Large intestine (tissue), 3 donors: ENCODE measurements around the gene TSPAN18. TPM values are rescaled to one million over a fixed set of nuclear protein-coding genes. Genes with fewer than 3 reads are reported as not detected.

Experiments used
- DNase-seq, 2 donors: peaks; one replicate each; pipeline versions ENCODE4 v3.0.0 to v3.0.0-alpha.2; 2013
- H3K27ac ChIP-seq: one replicate; pipeline ENCODE4 v1.5.1; 2013; ENCODE audit warnings: low read length
- H3K27me3 ChIP-seq: 2 replicates; pipeline ENCODE4 v1.6.1; 2013; ENCODE audit warnings: low read length; ENCODE audit not compliant: control insufficient read depth, insufficient read depth
- H3K36me3 ChIP-seq: 2 replicates; pipeline ENCODE4 v1.6.1; 2013; ENCODE audit warnings: low read length; ENCODE audit not compliant: control insufficient read depth, insufficient read depth
- H3K4me1 ChIP-seq: one replicate; pipeline ENCODE4 v1.6.1; 2013; ENCODE audit warnings: low read length; ENCODE audit not compliant: control insufficient read depth, insufficient read depth
- H3K4me3 ChIP-seq: one replicate; pipeline ENCODE4 v1.5.1; 2013; ENCODE audit warnings: low read length
- H3K9me3 ChIP-seq: one replicate; pipeline ENCODE4 v1.6.1; 2013; ENCODE audit warnings: mild to moderate bottlenecking, low read depth, low read length, moderate library complexity; ENCODE audit not compliant: control insufficient read depth
- WGBS: methylation state at CpG from one replicate; pipeline ENCODE4 v1.1.5; 2013; ENCODE audit warnings: low lambda C conversion rate; ENCODE audit not compliant: insufficient coverage; 5-methylcytosine and 5-hydroxymethylcytosine counted together
- polyA plus RNA-seq: library from polyadenylated mRNA; unstranded; fragments of 120-200 nt; gene quantifications from one replicate; pipeline ENCODE4 v1.2.1, GENCODE V29; 2013

The TSPAN18 gene
- polyA plus RNA-seq, 1 donor: 59.1 TPM

DNA sequence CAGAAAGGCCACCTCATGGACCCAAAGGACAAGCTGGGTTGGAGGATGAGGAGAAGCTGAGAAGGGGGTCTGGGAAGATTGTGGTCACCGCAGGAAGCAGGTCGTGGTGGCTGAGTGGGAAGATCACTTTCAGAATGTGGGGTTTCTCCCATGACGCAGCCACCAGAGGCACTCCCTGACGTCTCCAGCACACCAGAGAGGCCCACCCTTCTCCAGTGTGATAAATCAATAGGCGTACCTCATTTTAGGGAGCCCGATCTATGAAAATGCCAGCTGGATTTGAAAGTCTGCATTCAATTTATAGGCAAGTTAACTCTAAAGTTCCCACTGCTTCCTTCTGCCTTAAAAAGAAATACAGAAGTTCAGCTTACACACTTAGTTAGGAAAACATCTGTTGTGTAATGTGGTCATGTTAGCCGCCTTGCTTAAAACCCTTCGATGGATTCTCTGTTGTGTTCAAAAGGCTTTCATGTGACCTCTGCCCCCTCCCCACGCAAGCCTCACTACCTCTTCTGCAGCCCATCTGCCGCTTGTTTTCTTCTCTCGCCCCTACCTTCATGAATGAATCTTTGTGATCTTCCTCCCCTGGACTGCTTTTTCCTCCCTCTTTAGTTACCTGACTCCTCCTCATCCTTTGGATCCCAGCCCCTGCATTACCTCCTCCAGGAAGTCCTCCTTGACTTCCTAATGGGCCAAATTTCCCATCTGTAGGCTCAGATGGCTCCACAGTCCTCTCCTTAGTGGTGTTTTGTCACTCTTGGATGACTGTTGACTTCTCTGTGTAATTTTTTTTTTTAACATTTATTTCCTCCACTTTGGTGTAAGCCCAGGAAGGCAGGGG, 10.7 kb downstream of the TSPAN18 start:
- Histone ChIP-seq H3K27ac (no peak overlapping the region), H3K27me3 (no peaks in the 10 kb centered on the region), H3K9me3 (peaks cover 3% of the 10 kb centered on the region), H3K4me1 (peaks cover 8% of the 10 kb centered on the region), H3K36me3 (peaks cover 11% of the 10 kb centered on the region), H3K4me3 (no peak overlapping the region)
- no peak for DNase-seq
- WGBS: 76% methylated on average over 4 of the region's 11 CpGs

GRCh38 chr11:44738791-44739190, 12.0 kb downstream of the TSPAN18 start:
- no CpG with 5 or more reads among the region's 5 CpGs for WGBS
- Histone ChIP-seq H3K27ac (no peak overlapping the region), H3K27me3 (no peaks in the 10 kb centered on the region), H3K4me1 (peaks cover 8% of the 10 kb centered on the region), H3K36me3 (peaks cover 11% of the 10 kb centered on the region), H3K9me3 (peaks cover 3% of the 10 kb centered on the region), H3K4me3 (no peak overlapping the region)
- no peak for DNase-seq

GRCh38 chr11:44740967-44741366, 14.2 kb downstream of the TSPAN18 start:
- Histone ChIP-seq H3K4me1 (peaks cover 12% of the 10 kb centered on the region), H3K27me3 (no peaks in the 10 kb centered on the region), H3K27ac (no peak overlapping the region), H3K36me3 (peaks cover 13% of the 10 kb centered on the region), H3K9me3 (peaks cover 3% of the 10 kb centered on the region), H3K4me3 (no peak overlapping the region)
- 90% methylated on average over 2 of the region's 8 CpGs for WGBS
- no peak for DNase-seq

DNA sequence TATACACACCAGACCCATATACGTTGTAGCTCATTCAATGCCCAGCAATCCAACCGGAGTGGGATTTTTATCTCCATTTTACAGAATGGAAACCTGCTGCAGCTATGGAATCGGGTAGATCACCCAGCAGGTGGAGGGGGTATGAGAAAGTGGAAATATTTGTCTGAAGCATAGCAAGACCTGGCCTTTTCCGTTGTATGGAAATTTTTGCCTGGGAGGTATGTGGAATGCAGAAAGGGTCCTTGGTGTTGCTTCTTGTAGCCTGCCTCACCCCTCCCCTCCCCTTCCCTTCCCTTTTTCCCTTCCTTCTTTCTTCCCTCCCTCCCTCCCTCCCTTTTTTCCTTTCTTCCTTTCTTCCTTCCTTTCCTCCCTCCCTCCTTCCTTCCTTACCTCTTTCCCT, 15.2 kb downstream of the TSPAN18 start:
- H3K36me3 ChIP-seq: peaks cover 11% of the 10 kb centered on the region
- DNase-seq: no peak
- H3K27ac ChIP-seq: no peak overlapping the region
- H3K27me3 ChIP-seq: no peaks in the 10 kb centered on the region
- no CpG with 5 or more reads among the region's 4 CpGs for WGBS
- peaks cover 3% of the 10 kb centered on the region for H3K9me3 ChIP-seq
- H3K4me3 ChIP-seq: no peak overlapping the region
- peaks cover 12% of the 10 kb centered on the region for H3K4me1 ChIP-seq

DNA sequence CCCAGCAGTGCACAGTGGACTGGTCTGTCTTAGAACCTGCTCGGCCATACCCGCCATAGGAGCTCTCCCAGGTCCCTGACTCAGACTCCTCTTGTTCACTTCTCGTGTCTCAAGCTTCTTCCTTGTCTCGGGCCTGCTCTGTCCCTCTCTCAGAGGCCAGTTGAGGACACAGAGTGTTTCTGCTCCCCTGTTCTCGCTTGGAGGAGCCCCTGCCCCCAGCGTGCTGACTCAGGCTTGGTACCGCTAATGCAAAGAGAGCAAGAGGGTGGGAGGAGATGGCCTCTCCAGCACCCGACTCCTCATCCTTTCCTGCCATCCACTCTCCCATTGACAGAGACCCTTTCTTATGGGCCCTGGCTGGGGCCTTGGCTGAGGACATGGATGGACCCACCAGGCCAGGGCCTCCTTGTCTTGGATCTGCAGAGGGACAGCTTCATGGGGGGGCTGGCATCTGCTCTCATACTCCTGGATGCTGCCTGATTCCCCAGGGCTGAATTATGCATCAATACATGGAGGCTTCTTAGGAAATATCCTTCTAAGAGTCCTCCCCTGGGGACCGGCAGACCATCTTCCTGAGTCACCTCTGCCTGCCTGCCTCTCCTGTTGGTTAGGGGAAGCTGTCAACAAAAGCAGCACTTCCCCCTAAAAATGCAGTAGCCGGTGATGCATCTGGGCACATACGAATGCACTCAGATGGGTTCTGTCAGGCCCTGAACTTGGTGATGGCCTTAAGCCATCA, 15.9 kb downstream of the TSPAN18 start:
- no peaks in the 10 kb centered on the region for H3K27me3 ChIP-seq

GRCh38 chr11:44743326-44743725, 16.6 kb downstream of the TSPAN18 start:
- Histone ChIP-seq H3K27me3 (no peaks in the 10 kb centered on the region), H3K36me3 (peaks cover 2% of the 10 kb centered on the region), H3K4me3 (no peak overlapping the region), H3K9me3 (peaks cover 3% of the 10 kb centered on the region), H3K4me1 (peaks cover 14% of the 10 kb centered on the region), H3K27ac (peak overlapping the region; percentile 45)
- WGBS: no CpG with 5 or more reads among the region's 12 CpGs
- no peak for DNase-seq

More for the DNA sequence above, 15.9 kb downstream of the TSPAN18 start:
- 77% methylated on average over 2 of the region's 11 CpGs for WGBS
- peaks cover 7% of the 10 kb centered on the region for H3K36me3 ChIP-seq
- H3K4me1 ChIP-seq: peaks cover 14% of the 10 kb centered on the region
- DNase-seq: no peak
- no peak overlapping the region for H3K4me3 ChIP-seq
- peaks cover 3% of the 10 kb centered on the region for H3K9me3 ChIP-seq
- H3K27ac ChIP-seq: no peak overlapping the region

DNA sequence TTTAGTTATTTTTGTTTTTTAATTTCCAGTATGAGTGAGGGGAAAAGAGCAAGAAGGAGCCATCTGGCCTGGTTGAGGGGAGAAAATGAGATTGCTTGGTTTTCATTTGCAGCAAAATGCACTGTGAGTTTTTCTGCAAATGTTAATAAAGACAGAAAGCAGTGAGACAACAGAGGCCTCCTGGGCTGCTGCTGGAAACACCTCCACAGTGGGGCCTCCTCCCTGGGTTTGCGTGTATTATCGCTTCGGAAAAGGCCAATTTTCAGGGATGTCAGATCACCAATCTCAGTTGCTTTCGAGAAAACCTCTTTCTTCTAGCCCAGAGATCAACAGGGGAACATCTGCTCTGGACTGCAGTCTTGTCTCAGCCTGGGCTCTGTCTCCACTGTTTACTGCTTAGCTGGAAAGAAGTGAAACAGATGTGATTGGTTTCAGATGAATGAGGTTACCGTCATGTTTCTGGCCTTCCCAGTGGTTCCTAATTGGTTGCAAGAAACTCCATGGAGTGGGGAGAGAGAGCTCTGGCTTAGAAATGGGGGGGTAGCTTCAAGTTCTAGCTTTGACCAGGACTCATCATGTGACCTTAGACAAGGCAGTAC, 17.3 kb downstream of the TSPAN18 start:
- no peak overlapping the region for H3K4me3 ChIP-seq
- peaks cover 2% of the 10 kb centered on the region for H3K36me3 ChIP-seq
- H3K4me1 ChIP-seq: peaks cover 14% of the 10 kb centered on the region
- H3K9me3 ChIP-seq: peaks cover 3% of the 10 kb centered on the region
- no peaks in the 10 kb centered on the region for H3K27me3 ChIP-seq
- no CpG with 5 or more reads among the region's 5 CpGs for WGBS
- DNase-seq: peak in 1 of 2 donors; percentile 40
- H3K27ac ChIP-seq: peak overlapping the region; percentile 46

- Histone ChIP-seq H3K4me1 (peaks cover 9% of the 10 kb centered on the region), H3K9me3 (no peaks in the 10 kb centered on the region), H3K27me3 (no peaks in the 10 kb centered on the region), H3K36me3 (peaks cover 2% of the 10 kb centered on the region), H3K27ac (no peak overlapping the region), H3K4me3 (no peak overlapping the region)
- WGBS: no CpG with 5 or more reads among the region's 7 CpGs
- no peak for DNase-seq
These were observed 20.1 kb downstream of the TSPAN18 start for GRCh38 chr11:44746894-44747293.

GRCh38 chr11:44747316-44747715, 20.6 kb downstream of the TSPAN18 start:
- no peak for DNase-seq
- peaks cover 9% of the 10 kb centered on the region for H3K4me1 ChIP-seq
- no peak overlapping the region for H3K27ac ChIP-seq
- H3K27me3 ChIP-seq: no peaks in the 10 kb centered on the region
- 100% methylated on average over 1 of the region's 7 CpGs for WGBS
- H3K4me3 ChIP-seq: no peak overlapping the region
- no peaks in the 10 kb centered on the region for H3K9me3 ChIP-seq
- H3K36me3 ChIP-seq: peaks cover 2% of the 10 kb centered on the region

- no CpG with 5 or more reads among the region's 5 CpGs for WGBS
- DNase-seq: no peak
- Histone ChIP-seq H3K9me3 (no peaks in the 10 kb centered on the region), H3K4me3 (no peak overlapping the region), H3K4me1 (peaks cover 9% of the 10 kb centered on the region), H3K36me3 (peaks cover 2% of the 10 kb centered on the region), H3K27ac (no peak overlapping the region), H3K27me3 (no peaks in the 10 kb centered on the region)
These were observed 21.1 kb downstream of the TSPAN18 start for GRCh38 chr11:44747836-44748235.
